Endodermal cell (in vitro differentiated cells): ENCODE results near the gene ANKRD31. TPM values are rescaled to one million over a fixed set of nuclear protein-coding genes. Genes with fewer than 3 reads are reported as not detected.
"Not testable (repeated sequence)": the region's sequence is repeated elsewhere in the genome, so short reads cannot be mapped to it uniquely, and the experiment has no call there.

Experiments
- DNase-seq: peaks from one replicate; pipeline ENCODE4 v3.0.0-alpha.2; 2017
- H3K27ac ChIP-seq: 2 replicates; pipeline ENCODE4 v1.5.1; 2013; ENCODE audit warnings: mild to moderate bottlenecking, low read depth, low read length, moderate library complexity
- H3K27me3 ChIP-seq: 2 replicates; pipeline ENCODE4 v1.6.1; 2013; ENCODE audit warnings: mild to moderate bottlenecking, low read length, moderate library complexity; ENCODE audit not compliant: insufficient read depth, control insufficient read depth, poor library complexity, severe bottlenecking
- H3K36me3 ChIP-seq: 2 replicates; pipeline ENCODE4 v1.7.0; 2013; ENCODE audit warnings: mild to moderate bottlenecking, low read length, moderate library complexity; ENCODE audit not compliant: control insufficient read depth, insufficient read depth
- H3K4me1 ChIP-seq: one replicate; pipeline ENCODE4 v1.7.0; 2013; ENCODE audit warnings: low read length; ENCODE audit not compliant: control insufficient read depth, insufficient read depth
- H3K4me3 ChIP-seq: 2 replicates; pipeline ENCODE4 v1.5.1; 2013; ENCODE audit warnings: mild to moderate bottlenecking, low read length, moderate library complexity
- H3K9ac ChIP-seq: 2 replicates; pipeline ENCODE4 v1.6.1; 2013; ENCODE audit warnings: mild to moderate bottlenecking, low read length, moderate library complexity; ENCODE audit not compliant: poor library complexity, severe bottlenecking; ENCODE audit errors: extremely low read depth
- H3K9me3 ChIP-seq: 2 replicates; pipeline ENCODE4 v1.6.1; 2013; ENCODE audit warnings: mild to moderate bottlenecking, low read length, moderate library complexity; ENCODE audit not compliant: control insufficient read depth
- H3K27ac Mint-ChIP-seq: 2 replicates; pipeline ENCODE4 v1.8.0; 2020; ENCODE audit warnings: mixed read lengths
- H3K27me3 Mint-ChIP-seq: 2 replicates; pipeline ENCODE4 v1.8.0; 2021; ENCODE audit warnings: mild to moderate bottlenecking, mixed read lengths; ENCODE audit not compliant: insufficient read depth
- H3K36me3 Mint-ChIP-seq: 2 replicates; pipeline ENCODE4 v1.8.0; 2020; ENCODE audit warnings: low read depth, mixed read lengths
- H3K4me1 Mint-ChIP-seq: 2 replicates; pipeline ENCODE4 v1.8.0; 2020; ENCODE audit warnings: mixed read lengths
- H3K4me3 Mint-ChIP-seq: 2 replicates; pipeline ENCODE4 v1.8.0; 2020; ENCODE audit warnings: mild to moderate bottlenecking, moderate library complexity, mixed read lengths
- H3K9me3 Mint-ChIP-seq: 2 replicates; pipeline ENCODE4 v1.8.0; 2020; ENCODE audit warnings: mild to moderate bottlenecking, mixed read lengths
- CTCF ChIP-seq: fragments of 200-600 bp; sonication (generic); conservative IDR thresholded peaks from 2 replicates; pipeline ENCODE4 v1.5.0; 2021; ENCODE audit warnings: antibody characterized with exemption, mild to moderate bottlenecking
- WGBS, 2 experiments: methylation state at CpG; one replicate each; pipeline versions ENCODE4 v1.1.5 to v1.1.7; 2013; ENCODE audit warnings: missing lambda C conversion rate in 2 of 2, mixed read lengths in 1 of 2; ENCODE audit not compliant: insufficient coverage in 1 of 2, insufficient read length in 1 of 2; 5-methylcytosine and 5-hydroxymethylcytosine counted together
- total RNA-seq, 2 donors: library from RNA; stranded (reverse); fragmentation: NEBNext Ultra II Directional in 1 of 2; extraction: Animal tissue kit (Norgen Biotek cat#: 25700) in 1 of 2; gene quantifications; 2 replicates in 1 of 2; 3 replicates in 1 of 2; pipeline ENCODE4 v1.2.1, GENCODE V29; 2021

ANKRD31 gene
- total RNA-seq, 2 donors from 2014 or later, result 0.13 to 0.29 TPM

DNA sequence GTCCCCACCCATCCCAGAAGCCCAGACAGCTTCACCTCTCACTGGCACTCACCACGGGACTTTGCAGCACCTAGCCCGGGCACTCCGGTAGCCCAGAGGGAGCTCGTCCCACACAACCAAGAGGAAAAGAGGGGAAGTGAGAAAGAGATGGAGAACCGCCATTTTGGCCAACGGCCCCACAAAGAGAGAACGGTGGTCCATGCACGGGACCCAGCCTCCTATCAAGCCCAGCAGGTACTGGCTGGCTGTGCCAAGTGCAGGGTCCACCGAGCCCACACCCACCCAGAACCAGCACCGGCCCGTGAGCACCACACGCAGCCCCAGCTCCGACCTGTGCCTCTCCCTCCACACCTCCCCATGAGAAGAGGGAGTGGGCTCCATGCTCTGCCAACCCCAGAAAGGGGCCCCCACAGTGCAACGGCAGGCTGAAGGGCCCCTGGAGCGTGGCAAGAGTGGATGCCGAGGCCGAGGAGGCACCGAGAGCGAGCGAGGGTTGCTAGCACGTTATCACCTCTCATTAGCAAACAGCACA is 105.8 kb downstream of the ANKRD31 start:
- no peak overlapping the region for H3K9ac ChIP-seq
- H3K9me3 Mint-ChIP-seq, result peaks cover 39% of the 10 kb centered on the region
- no peak for TF ChIP-seq CTCF
- no peak overlapping the region for H3K4me3 ChIP-seq
- H3K36me3 Mint-ChIP-seq, result peaks cover 2% of the 10 kb centered on the region
- 91 to 100% methylated on average over 3 to 21 of the region's 21 CpGs for WGBS, 2 experiments
- no peaks in the 10 kb centered on the region for H3K27me3 ChIP-seq
- H3K36me3 ChIP-seq, result no peaks in the 10 kb centered on the region
- no peak overlapping the region for H3K4me3 Mint-ChIP-seq
- no peak overlapping the region for H3K27ac ChIP-seq
- no peaks in the 10 kb centered on the region for H3K4me1 Mint-ChIP-seq
- H3K9me3 ChIP-seq, result peaks cover 20% of the 10 kb centered on the region
- no peaks in the 10 kb centered on the region for H3K4me1 ChIP-seq
- DNase-seq, result no peak
- peaks cover 5% of the 10 kb centered on the region for H3K27me3 Mint-ChIP-seq
- no peak overlapping the region for H3K27ac Mint-ChIP-seq

DNA sequence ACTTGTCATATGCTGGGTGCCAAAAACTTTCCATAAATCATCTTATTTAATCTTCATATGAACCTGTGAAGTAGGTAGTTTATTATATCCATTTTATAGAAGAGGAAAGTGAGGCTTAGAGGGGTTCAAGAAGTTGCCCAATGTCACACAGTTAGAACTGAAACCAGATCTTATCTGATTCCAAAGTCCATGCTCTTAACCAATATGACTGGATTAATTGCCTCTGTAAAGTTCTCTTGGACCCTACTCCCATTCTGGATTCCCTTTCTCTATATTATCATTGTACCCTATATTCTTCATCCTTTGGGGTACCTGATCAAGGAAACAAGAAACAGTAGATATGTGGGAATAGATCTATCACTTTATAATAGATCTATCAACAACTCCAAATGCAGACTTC is 119.8 kb downstream of the ANKRD31 start:
- no peaks in the 10 kb centered on the region for H3K27me3 ChIP-seq
- H3K36me3 ChIP-seq, result no peaks in the 10 kb centered on the region
- Mint-ChIP-seq H3K36me3 (peaks cover 2% of the 10 kb centered on the region), H3K4me3 (no peak overlapping the region), H3K4me1 (no peaks in the 10 kb centered on the region), H3K9me3 (peaks cover 3% of the 10 kb centered on the region), H3K27ac (no peak overlapping the region), H3K27me3 (peaks cover 2% of the 10 kb centered on the region)
- no peak for TF ChIP-seq CTCF
- no peaks in the 10 kb centered on the region for H3K4me1 ChIP-seq
- DNase-seq, result no peak
- no peak overlapping the region for H3K4me3 ChIP-seq
- no peak overlapping the region for H3K27ac ChIP-seq
- no peak overlapping the region for H3K9ac ChIP-seq
- H3K9me3 ChIP-seq, result peaks cover 6% of the 10 kb centered on the region

DNA sequence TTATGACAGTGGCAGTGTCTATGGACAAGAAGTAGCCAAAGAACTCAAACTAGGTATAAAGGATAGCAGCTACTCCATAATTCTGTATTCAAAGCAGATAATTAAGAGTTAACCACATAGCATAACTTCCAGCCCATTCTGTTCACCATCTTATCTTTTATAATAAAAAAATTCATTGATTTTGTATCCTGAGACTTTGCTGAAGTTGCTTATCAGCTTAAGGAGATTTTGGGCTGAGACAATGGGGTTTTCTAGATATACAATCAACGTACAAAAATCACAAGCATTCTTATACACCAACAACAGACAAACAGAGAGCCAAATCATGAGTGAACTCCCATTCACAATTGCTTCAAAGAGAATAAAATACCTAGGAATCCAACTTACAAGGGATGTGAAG is 122.4 kb downstream of the ANKRD31 start:
- not testable (repeated sequence) for DNase-seq, H3K9ac ChIP-seq, H3K27ac ChIP-seq, H3K4me1 ChIP-seq, H3K36me3 ChIP-seq, H3K4me3 ChIP-seq, H3K27me3 Mint-ChIP-seq, H3K4me1 Mint-ChIP-seq, H3K27me3 ChIP-seq, H3K9me3 Mint-ChIP-seq, H3K4me3 Mint-ChIP-seq, H3K36me3 Mint-ChIP-seq, H3K27ac Mint-ChIP-seq, H3K9me3 ChIP-seq
- WGBS, 2 experiments, result 67% methylated on average over 1 of the region's 1 CpG; no CpG with 5 or more reads in 1 of the 2 experiments
